K562 (cell line): ENCODE data around the gene TICAM1. TPM values are rescaled to one million over a fixed set of nuclear protein-coding genes. Genes with fewer than 3 reads are reported as not detected.

Experiments
- ATAC-seq: fragments of 200-7000 bp; cut with Tn5 transposase; 3 replicates; pipeline ENCODE4 v1.9.1; 2020; ENCODE audit warnings: moderate library complexity
- BruUV-seq: library from RNA; stranded (reverse); fragments of 400-500 nt; replicated peaks from 2 replicates; lab custom pipeline; 2021; lab: Mats Ljungman, UMichigan
- CTCF ChIA-PET: fragments of 300-600 bp; formaldehyde crosslinking; extraction: SDS; loops from one replicate; lab custom pipeline; 2021; ENCODE audit warnings: low intra/inter-chr PET ratio; lab: Yijun Ruan, JAX
- POLR2A ChIA-PET: fragments of 300-600, 350-650 bp; sonication (Branson Sonifier 250); formaldehyde crosslinking; extraction: SDS; loops from one replicate; lab custom pipeline; 2021; ENCODE audit warnings: antibody characterized with exemption, inconsistent platforms; lab: Yijun Ruan, JAX
- DNase-seq, 4 experiments: peaks; one replicate each; pipeline versions ENCODE4 v3.0.0 to v3.0.0-alpha.2; 2011 to 2018; ENCODE audit warnings: low spot score in 3 of 4, mixed read lengths in 3 of 4; ENCODE audit errors: extremely low read depth in 1 of 4
- FAIRE-seq: peaks from 2 replicates; lab custom pipeline; 2011; peaks lifted over from hg19 to GRCh38; lab: Jason Lieb, UNC
- H2AFZ ChIP-seq: 2 replicates; pipeline ENCODE4 v1.6.0; 2011; ENCODE audit warnings: low read depth, low read length, control low read depth, inconsistent platforms
- H3K27ac ChIP-seq: fragments of 200-600 bp; 3 replicates; pipeline ENCODE4 v1.8.0; 2011; ENCODE audit warnings: low read depth, mild to moderate bottlenecking, control low read depth, inconsistent platforms, low read length, moderate library complexity, mixed read lengths; ENCODE audit errors: extremely low read depth
- H3K27me3 ChIP-seq, 2 experiments: fragments of 300-600 bp in 1 of 2; 2 replicates in 1 of 2; 3 replicates in 1 of 2; pipeline versions ENCODE4 v1.6.0 to v1.8.0; 2011; ENCODE audit warnings: inconsistent platforms in 2 of 2, low read length in 2 of 2, mild to moderate bottlenecking in 1 of 2, mixed read lengths in 1 of 2, moderate library complexity in 1 of 2; ENCODE audit not compliant: control insufficient read depth in 2 of 2, insufficient read depth in 2 of 2
- H3K36me3 ChIP-seq: fragments of 300-600 bp; 3 replicates; pipeline ENCODE4 v1.8.0; 2011; ENCODE audit warnings: mild to moderate bottlenecking, low read length, inconsistent platforms; ENCODE audit not compliant: control insufficient read depth, insufficient read depth
- H3K4me1 ChIP-seq, 2 experiments: fragments of 200-600 bp in 1 of 2; replicated peaks in 1 of 2; 2 replicates in 1 of 2; 3 replicates in 1 of 2; pipeline versions ENCODE4 v1.5.1 to v1.8.0; 2011; ENCODE audit warnings: inconsistent platforms in 2 of 2, low read length in 2 of 2, mild to moderate bottlenecking in 1 of 2, mixed read lengths in 1 of 2, moderate library complexity in 1 of 2; ENCODE audit not compliant: control insufficient read depth in 2 of 2, insufficient read depth in 2 of 2
- H3K4me2 ChIP-seq: 2 replicates; pipeline ENCODE4 v1.6.1; 2011; ENCODE audit warnings: low read length, control low read depth, inconsistent platforms, mixed read lengths; ENCODE audit not compliant: insufficient read depth
- H3K4me3 ChIP-seq: fragments of 200-600 bp; sonication (generic), shearing (Covaris generic); 2 replicates; pipeline ENCODE4 v1.5.1; 2016; ENCODE audit warnings: control low read depth, inconsistent platforms
- H3K79me2 ChIP-seq: fragments of 200-600 bp; 3 replicates; pipeline ENCODE4 v1.8.0; 2011; ENCODE audit warnings: low read length, inconsistent platforms; ENCODE audit not compliant: control insufficient read depth, insufficient read depth
- H3K9ac ChIP-seq, 2 experiments: 2 replicates each; pipeline versions ENCODE4 v1.6.0 to v1.6.1; 2011; ENCODE audit warnings: low read depth in 2 of 2, low read length in 2 of 2, control low read depth in 1 of 2, inconsistent platforms in 1 of 2, mild to moderate bottlenecking in 1 of 2, mixed read lengths in 1 of 2; ENCODE audit not compliant: insufficient read depth in 1 of 2
- H3K9me1 ChIP-seq: one replicate; pipeline ENCODE4 v1.6.0; 2011; ENCODE audit warnings: inconsistent platforms, mild to moderate bottlenecking, low read length, moderate library complexity; ENCODE audit not compliant: control insufficient read depth, insufficient read depth
- H3K9me3 ChIP-seq: replicated peaks from 2 replicates; pipeline ENCODE4 v1.5.1; 2011; ENCODE audit warnings: low read depth, low read length, inconsistent platforms; ENCODE audit not compliant: control insufficient read depth, insufficient read depth
- H4K20me1 ChIP-seq: replicated peaks from 2 replicates; pipeline ENCODE4 v1.6.1; 2011; ENCODE audit warnings: low read length, inconsistent platforms, mixed read lengths; ENCODE audit not compliant: control insufficient read depth, insufficient read depth
- RBFOX2 ChIP-seq: fragments of 200-400 bp; formaldehyde crosslinking; IDR thresholded peaks from 2 replicates; pipeline ENCODE4 v1.6.1; 2017; ENCODE audit warnings: low read depth, mild to moderate bottlenecking, low read length, moderate library complexity
- YY1 ChIP-seq, 3 experiments: IDR thresholded peaks; 2 replicates each; pipeline ENCODE4 v1.6.1; 2011; ENCODE audit warnings: low read length in 2 of 3, mild to moderate bottlenecking in 2 of 3, moderate library complexity in 2 of 3, borderline replicate concordance in 1 of 3, control low read depth in 1 of 3, low read depth in 1 of 3; ENCODE audit not compliant: insufficient read depth in 3 of 3, insufficient replicate concordance in 2 of 3, control insufficient read depth in 1 of 3, insufficient read length in 1 of 3; ENCODE audit errors: extremely low read depth in 1 of 3
- WGBS: fragments of 100-300 bp; shearing (Covaris generic); methylation state at CpG from one replicate; pipeline ENCODE4 v1.1.6; 2016; ENCODE audit warnings: low coverage, mixed read lengths; ENCODE audit not compliant: insufficient coverage; ENCODE audit errors: missing lambda C conversion rate; 5-methylcytosine and 5-hydroxymethylcytosine counted together
- in situ Hi-C: fragments of 300-500 bp; cut with MboI; formaldehyde crosslinking; loops from 4 replicates; pipeline ENCODE4 v1.15.0; 2018; ENCODE audit warnings: inconsistent platforms, mixed read lengths
- intact Hi-C: fragments of 100-400 bp; cut with micrococcal nuclease; formaldehyde crosslinking; loops from 2 replicates; pipeline ENCODE4 v1.14.2; 2022
- polyA plus RNA-seq, 8 experiments: library from polyadenylated mRNA; depleted of rRNA in 4 of 8; stranded (reverse) in 5 of 8; unstranded in 3 of 8; fragments of >200 nt; fragmentation: Nextera tagmentation in 2 of 8; fragmentation: Illumina TruSeq in 1 of 8; extraction: Ambion mirVana in 2 of 8; extraction: Trizol in 1 of 8; gene quantifications; 2 replicates each; pipeline versions ENCODE4 v1.2.1 to v1.2.3, GENCODE V29; 2011 to 2014; ENCODE audit warnings: inconsistent platforms in 1 of 8, missing spikeins in 1 of 8
- total RNA-seq, 7 experiments: library from RNA; depleted of rRNA in 6 of 7; stranded (reverse); fragments of >200 nt in 6 of 7; fragmentation: Illumina TruSeq in 2 of 7; extraction: Trizol in 2 of 7; gene quantifications; 2 replicates each; pipeline versions ENCODE4 v1.2.1 to v1.2.3, GENCODE V29; 2011 to 2021; ENCODE audit warnings: low replicate concordance in 1 of 7
- TF ChIP-seq, protein P1 (sequence below): fragments of 450-650 bp; IDR thresholded peaks from 2 replicates; pipeline ENCODE4 v1.6.1; 2017; ENCODE audit warnings: antibody characterized with exemption

TICAM1 gene
- total and polyA plus RNA-seq, 9 of the 15 experiments (the other 6 are each of a cell fraction or from before 2014, with no cell fraction given), result 0.07 to 11.6 (median 1.5) TPM

- H3K9me1 ChIP-seq, result no peaks in the 10 kb centered on the region
- H3K4me1 ChIP-seq, result peaks cover 14 to 47% of the 10 kb centered on the region in 2 experiments
- H4K20me1 ChIP-seq, result peaks cover 19% of the 10 kb centered on the region
- in situ Hi-C loops, result loop anchor here (5.0 to 10.0 kb wide), 2 partner anchors 63 to 220 kb away; no protein-coding TSS in a partner anchor
- H3K9ac ChIP-seq, result peak overlapping the region in 1 of 2 experiments; percentile 100; a peak in 3 of 4 replicates
- ChIA-PET POLR2A (no interaction called here), CTCF (interaction anchor here (0.7 kb wide), 1 partner anchor 17 kb away, joined by 3 read pairs; no protein-coding TSS in a partner anchor)
- no peak for ATAC-seq
- H3K27ac ChIP-seq, result peak overlapping the region; percentile 2; the same call in 1 of the 3 replicates
- no peak for FAIRE-seq
- H3K79me2 ChIP-seq, result peaks cover 53% of the 10 kb centered on the region
- no peaks in the 10 kb centered on the region for H3K27me3 ChIP-seq
- no TSS peak for BruUV-seq
- DNase-seq, result peak in 1 of 4 experiments; percentile 7
- intact Hi-C loops, result no loop called here
- H2AFZ ChIP-seq, result no peak overlapping the region
- H3K4me3 ChIP-seq, result peak overlapping the region; percentile 28
- no peaks in the 10 kb centered on the region for H3K9me3 ChIP-seq
- WGBS, result 73% methylated on average over 11 of the region's 11 CpGs
- peak overlapping the region; percentile 64 for H3K4me2 ChIP-seq
- peak in 1 of 3 experiments; percentile 16 for TF ChIP-seq YY1 (IDR thresholded peaks at IDR 0.05; ENCODE audit: borderline replicate concordance in 1 of 3, control insufficient read depth in 1 of 3, extremely low read depth in 1 of 3, insufficient read depth in 3 of 3, insufficient read length in 1 of 3, insufficient replicate concordance in 2 of 3, low read depth in 1 of 3, low read length in 2 of 3)
- TF ChIP-seq, protein P1, sequence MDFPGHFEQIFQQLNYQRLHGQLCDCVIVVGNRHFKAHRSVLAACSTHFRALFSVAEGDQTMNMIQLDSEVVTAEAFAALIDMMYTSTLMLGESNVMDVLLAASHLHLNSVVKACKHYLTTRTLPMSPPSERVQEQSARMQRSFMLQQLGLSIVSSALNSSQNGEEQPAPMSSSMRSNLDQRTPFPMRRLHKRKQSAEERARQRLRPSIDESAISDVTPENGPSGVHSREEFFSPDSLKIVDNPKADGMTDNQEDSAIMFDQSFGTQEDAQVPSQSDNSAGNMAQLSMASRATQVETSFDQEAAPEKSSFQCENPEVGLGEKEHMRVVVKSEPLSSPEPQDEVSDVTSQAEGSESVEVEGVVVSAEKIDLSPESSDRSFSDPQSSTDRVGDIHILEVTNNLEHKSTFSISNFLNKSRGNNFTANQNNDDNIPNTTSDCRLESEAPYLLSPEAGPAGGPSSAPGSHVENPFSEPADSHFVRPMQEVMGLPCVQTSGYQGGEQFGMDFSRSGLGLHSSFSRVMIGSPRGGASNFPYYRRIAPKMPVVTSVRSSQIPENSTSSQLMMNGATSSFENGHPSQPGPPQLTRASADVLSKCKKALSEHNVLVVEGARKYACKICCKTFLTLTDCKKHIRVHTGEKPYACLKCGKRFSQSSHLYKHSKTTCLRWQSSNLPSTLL, result no peak
- peak; percentile 20; the same call in 1 of the 2 replicates for TF ChIP-seq RBFOX2
- peaks cover 47% of the 10 kb centered on the region; the same call in 2 of the 3 replicates for H3K36me3 ChIP-seq
These were observed 36.5 kb downstream of the TICAM1 start for GRCh38 chr19:4794971-4795370.
